Loucy (cell line): ENCODE data around the gene INTS1.

Experiments
- H2AFZ ChIP-seq: fragments of 200-600 bp; sonication (generic); 2 replicates; pipeline ENCODE4 v1.6.0; 2016; ENCODE audit warnings: antibody characterized with exemption, mild to moderate bottlenecking, low read length, moderate library complexity
- H3F3A ChIP-seq: fragments of 200-600 bp; 2 replicates; pipeline ENCODE4 v1.6.0; 2016; ENCODE audit warnings: antibody characterized with exemption, low read depth, mild to moderate bottlenecking
- H3K27me3 ChIP-seq: fragments of 200-600 bp; sonication (generic); 2 replicates; pipeline ENCODE4 v1.6.1; 2014; ENCODE audit warnings: low read length, mild to moderate bottlenecking; ENCODE audit not compliant: insufficient read depth, poor library complexity, severe bottlenecking
- H3K36me3 ChIP-seq: fragments of 200-600 bp; sonication (generic); 2 replicates; pipeline ENCODE4 v1.6.1; 2016; ENCODE audit warnings: low read length; ENCODE audit not compliant: insufficient read depth
- H3K4me1 ChIP-seq: fragments of 200-600 bp; sonication (generic); 2 replicates; pipeline ENCODE4 v1.5.1; 2014; ENCODE audit warnings: low read length, mild to moderate bottlenecking; ENCODE audit not compliant: insufficient read depth, poor library complexity, severe bottlenecking
- H3K4me2 ChIP-seq: fragments of 200-600 bp; sonication (generic); 2 replicates; pipeline ENCODE4 v1.6.0; 2014; ENCODE audit warnings: antibody characterized with exemption, low read length, low read depth, mild to moderate bottlenecking; ENCODE audit not compliant: poor library complexity, severe bottlenecking
- H3K4me3 ChIP-seq: fragments of 200-600 bp; sonication (generic); 2 replicates; pipeline ENCODE4 v1.5.1; 2014; ENCODE audit warnings: low read length, mild to moderate bottlenecking, mixed read lengths; ENCODE audit not compliant: poor library complexity, severe bottlenecking
- H3K79me2 ChIP-seq: fragments of 200-600 bp; sonication (generic); 2 replicates; pipeline ENCODE4 v1.6.1; 2014; ENCODE audit warnings: low read length; ENCODE audit not compliant: insufficient read depth
- H3K9ac ChIP-seq: fragments of 200-600 bp; sonication (generic); 2 replicates; pipeline ENCODE4 v1.6.0; 2014; ENCODE audit warnings: mild to moderate bottlenecking, low read depth, low read length, moderate library complexity; ENCODE audit not compliant: poor library complexity, severe bottlenecking
- H3K9me2 ChIP-seq: fragments of 200-600 bp; sonication (generic); replicated peaks from 2 replicates; pipeline ENCODE4 v1.6.1; 2016; ENCODE audit warnings: low read depth, low read length, mixed read lengths
- H3K9me3 ChIP-seq: fragments of 200-600 bp; sonication (generic); 2 replicates; pipeline ENCODE4 v1.6.1; 2014; ENCODE audit warnings: mild to moderate bottlenecking, antibody characterized with exemption, low read length, low read depth; ENCODE audit not compliant: insufficient read depth
- H4K20me1 ChIP-seq: fragments of 200-600 bp; sonication (generic); 2 replicates; pipeline ENCODE4 v1.6.0; 2014; ENCODE audit warnings: antibody characterized with exemption, low read length, mild to moderate bottlenecking; ENCODE audit not compliant: insufficient read depth, poor library complexity, severe bottlenecking
- EZH2phosphoT487 ChIP-seq: fragments of 200-600 bp; IDR thresholded peaks from 2 replicates; pipeline ENCODE4 v1.6.1; 2018; ENCODE audit warnings: antibody characterized with exemption, mild to moderate bottlenecking, moderate library complexity, borderline replicate concordance
- TF ChIP-seq, protein P1 (sequence below): fragments of 200-600 bp; sonication (generic); conservative IDR thresholded peaks from 2 replicates; pipeline ENCODE4 v1.5.1; 2014; ENCODE audit warnings: mild to moderate bottlenecking, antibody characterized with exemption, low read length

The INTS1 gene

DNA sequence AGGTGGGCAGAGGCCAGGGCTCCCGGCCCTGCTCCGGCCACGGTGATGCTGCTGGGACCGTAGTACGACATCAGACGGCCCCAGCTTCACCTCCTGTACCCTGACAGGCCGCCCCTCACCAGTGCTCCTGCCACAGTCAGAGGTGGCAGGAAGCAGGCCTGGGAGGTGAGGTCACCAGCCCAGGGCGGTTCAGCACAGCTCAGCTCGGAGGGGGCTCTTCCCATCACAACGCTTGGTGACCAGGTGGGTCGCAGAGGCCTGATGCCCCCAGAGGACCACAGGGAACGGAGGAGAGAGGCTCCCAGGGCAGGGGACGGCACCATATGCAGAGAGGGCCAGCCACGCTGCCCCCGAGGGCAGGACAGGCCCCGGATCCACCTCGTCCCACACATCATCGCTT lies 53.8 kb downstream of the INTS1 start:
- Histone ChIP-seq H3K79me2 (no peaks in the 10 kb centered on the region; the same call in 1 of the 2 replicates), H3K9me3 (no peaks in the 10 kb centered on the region), H3K36me3 (no peaks in the 10 kb centered on the region), H3K4me1 (peaks cover 7% of the 10 kb centered on the region), H4K20me1 (no peaks in the 10 kb centered on the region), H2AFZ (no peak overlapping the region), H3K9me2 (no peaks in the 10 kb centered on the region), H3K27me3 (no peaks in the 10 kb centered on the region), H3F3A (no peaks in the 10 kb centered on the region), H3K9ac (no peak overlapping the region), H3K4me2 (no peak overlapping the region), H3K4me3 (no peak overlapping the region)
- TF ChIP-seq, protein P1, sequence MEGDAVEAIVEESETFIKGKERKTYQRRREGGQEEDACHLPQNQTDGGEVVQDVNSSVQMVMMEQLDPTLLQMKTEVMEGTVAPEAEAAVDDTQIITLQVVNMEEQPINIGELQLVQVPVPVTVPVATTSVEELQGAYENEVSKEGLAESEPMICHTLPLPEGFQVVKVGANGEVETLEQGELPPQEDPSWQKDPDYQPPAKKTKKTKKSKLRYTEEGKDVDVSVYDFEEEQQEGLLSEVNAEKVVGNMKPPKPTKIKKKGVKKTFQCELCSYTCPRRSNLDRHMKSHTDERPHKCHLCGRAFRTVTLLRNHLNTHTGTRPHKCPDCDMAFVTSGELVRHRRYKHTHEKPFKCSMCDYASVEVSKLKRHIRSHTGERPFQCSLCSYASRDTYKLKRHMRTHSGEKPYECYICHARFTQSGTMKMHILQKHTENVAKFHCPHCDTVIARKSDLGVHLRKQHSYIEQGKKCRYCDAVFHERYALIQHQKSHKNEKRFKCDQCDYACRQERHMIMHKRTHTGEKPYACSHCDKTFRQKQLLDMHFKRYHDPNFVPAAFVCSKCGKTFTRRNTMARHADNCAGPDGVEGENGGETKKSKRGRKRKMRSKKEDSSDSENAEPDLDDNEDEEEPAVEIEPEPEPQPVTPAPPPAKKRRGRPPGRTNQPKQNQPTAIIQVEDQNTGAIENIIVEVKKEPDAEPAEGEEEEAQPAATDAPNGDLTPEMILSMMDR = no peak
- TF ChIP-seq EZH2phosphoT487 = no peak

DNA sequence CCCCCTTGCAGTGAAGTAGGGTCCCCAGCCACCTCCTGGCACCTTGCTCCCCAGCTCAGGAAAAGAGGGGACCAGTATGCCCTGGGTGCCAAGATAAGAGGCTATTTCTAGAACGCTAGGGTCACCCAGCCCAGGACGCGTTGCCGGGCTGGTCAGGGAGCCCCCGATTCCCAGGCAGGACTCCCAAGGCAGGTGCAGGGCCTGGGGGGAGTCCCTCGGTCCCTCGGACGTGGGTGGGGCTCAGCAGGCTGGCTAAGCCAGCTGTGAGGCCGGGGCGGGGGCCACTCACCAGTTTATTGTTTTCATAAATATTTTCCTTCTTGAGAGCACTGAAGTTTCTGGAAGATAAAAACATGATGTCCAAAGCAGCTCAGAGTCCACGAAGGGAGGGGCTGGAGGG lies 54.2 kb downstream of the INTS1 start:
- H3K27me3 ChIP-seq = no peaks in the 10 kb centered on the region
- H3K9me2 ChIP-seq = no peaks in the 10 kb centered on the region
- H3K36me3 ChIP-seq = no peaks in the 10 kb centered on the region
- H2AFZ ChIP-seq = no peak overlapping the region
- no peak for TF ChIP-seq EZH2phosphoT487
- TF ChIP-seq, protein P1 = no peak
- H3K4me1 ChIP-seq = peaks cover 6% of the 10 kb centered on the region
- H3K9ac ChIP-seq = no peak overlapping the region
- H3K9me3 ChIP-seq = no peaks in the 10 kb centered on the region
- no peak overlapping the region for H3K4me3 ChIP-seq
- H3K4me2 ChIP-seq = no peak overlapping the region
- no peaks in the 10 kb centered on the region; the same call in 1 of the 2 replicates for H3K79me2 ChIP-seq
- no peaks in the 10 kb centered on the region for H3F3A ChIP-seq
- no peaks in the 10 kb centered on the region for H4K20me1 ChIP-seq

DNA sequence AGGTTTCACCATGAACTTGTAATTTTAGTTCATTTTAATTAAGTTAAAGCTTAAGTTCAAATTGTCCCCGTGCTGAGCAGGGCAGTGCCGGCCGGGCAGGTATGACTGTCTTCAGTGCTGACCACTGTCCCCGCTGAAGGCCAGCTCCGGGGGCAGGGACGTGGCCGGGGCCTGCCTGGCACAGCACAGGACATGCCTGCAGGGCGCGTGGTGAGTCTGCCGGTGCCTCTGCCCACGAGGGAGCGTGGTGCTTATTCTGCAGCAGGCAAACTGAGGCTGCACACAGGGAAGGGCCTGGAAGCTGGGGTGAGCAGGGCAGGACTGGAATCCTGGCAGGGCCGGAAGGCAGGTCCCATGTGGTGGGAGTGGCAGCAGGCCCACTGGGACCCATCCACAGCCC lies 54.7 kb downstream of the INTS1 start:
- TF ChIP-seq, protein P1 = no peak
- no peak for TF ChIP-seq EZH2phosphoT487
- Histone ChIP-seq H3K4me3 (no peak overlapping the region), H2AFZ (no peak overlapping the region), H3K9ac (no peak overlapping the region), H3K36me3 (no peaks in the 10 kb centered on the region), H4K20me1 (no peaks in the 10 kb centered on the region), H3K79me2 (no peaks in the 10 kb centered on the region), H3K9me2 (no peaks in the 10 kb centered on the region), H3K4me1 (peaks cover 1% of the 10 kb centered on the region), H3K4me2 (no peak overlapping the region), H3F3A (no peaks in the 10 kb centered on the region), H3K9me3 (no peaks in the 10 kb centered on the region), H3K27me3 (no peaks in the 10 kb centered on the region)
